BJ (cell line): Measurements from ENCODE around the gene MFN1. TPM values are rescaled to one million over a fixed set of nuclear protein-coding genes. Genes with fewer than 3 reads are reported as not detected.

Experiments used
- CTCF ChIA-PET: fragments of 350-600 bp; formaldehyde crosslinking; extraction: SDS; loops from one replicate; lab custom pipeline; 2021; ENCODE audit warnings: antibody characterized with exemption, inconsistent platforms; lab: Yijun Ruan, JAX
- POLR2A ChIA-PET: fragments of 300-600 bp; sonication (Branson Sonifier 250); formaldehyde crosslinking; extraction: SDS; loops from one replicate; lab custom pipeline; 2021; ENCODE audit warnings: antibody characterized with exemption; lab: Charles Lee
- DNase-seq: peaks from one replicate; pipeline ENCODE4 v3.0.0-alpha.2; 2011; ENCODE audit warnings: low read depth
- H3K27me3 ChIP-seq: 2 replicates; pipeline ENCODE4 v1.6.0; 2011; ENCODE audit warnings: low read length; ENCODE audit not compliant: control insufficient read depth, insufficient read depth
- H3K36me3 ChIP-seq: 2 replicates; pipeline ENCODE4 v1.5.1; 2011; ENCODE audit warnings: low read length; ENCODE audit not compliant: control insufficient read depth, insufficient read depth
- H3K4me3 ChIP-seq: 2 replicates; pipeline ENCODE4 v1.5.1; 2011; ENCODE audit warnings: low read depth, mild to moderate bottlenecking, control low read depth, low read length
- CTCF ChIP-seq: IDR thresholded peaks from 2 replicates; pipeline ENCODE4 v1.5.1; 2011; ENCODE audit warnings: low read depth, mild to moderate bottlenecking, control low read depth, inconsistent platforms, low read length, moderate library complexity; ENCODE audit not compliant: insufficient read depth
- polyA plus RNA-seq: library from polyadenylated mRNA; depleted of rRNA; stranded (reverse); fragments of >200 nt; gene quantifications from 2 replicates; pipeline ENCODE4 v1.2.3, GENCODE V29; 2011; rRNA removed

Gene MFN1
- polyA plus RNA-seq, 1 experiment = 13.4 TPM

GRCh38 chr3:179432451-179432850, 84.9 kb downstream of the MFN1 start:
- Histone ChIP-seq H3K27me3 (no peaks in the 10 kb centered on the region), H3K4me3 (no peak overlapping the region), H3K36me3 (no peaks in the 10 kb centered on the region)
- TF ChIP-seq CTCF = no peak
- ChIA-PET POLR2A (no interaction called here), CTCF (interaction anchor here (1.1 kb wide), 2 partner anchors 18 to 21 kb away, joined by 3 to 5 read pairs; partner anchors contain the start of gene GNB4)
- DNase-seq = no peak

- no peak for TF ChIP-seq CTCF
- no peak for DNase-seq
- ChIA-PET POLR2A (no interaction called here), CTCF (no interaction called here)
- no peaks in the 10 kb centered on the region for H3K27me3 ChIP-seq
- H3K36me3 ChIP-seq = no peaks in the 10 kb centered on the region
- H3K4me3 ChIP-seq = no peak overlapping the region
These were observed 89.0 kb downstream of the MFN1 start for GRCh38 chr3:179436517-179436916.

- CTCF ChIA-PET = no interaction called here
- TF ChIP-seq CTCF = no peak
- Histone ChIP-seq H3K4me3 (no peak overlapping the region), H3K36me3 (no peaks in the 10 kb centered on the region), H3K27me3 (no peaks in the 10 kb centered on the region)
- DNase-seq = no peak
- POLR2A ChIA-PET = no interaction called here
These were observed 91.3 kb downstream of the MFN1 start for GRCh38 chr3:179438841-179439240.

Other genes starting within 250 kb of the MFN1 start
- 5.5 and 13.2 TPM in 2 replicates for gene PIK3CA, start 199.4 kb upstream of the MFN1 start, polyA plus RNA-seq
- 0.83 and 1.3 TPM in 2 replicates for gene KCNMB3, start 96.6 kb upstream of the MFN1 start, polyA plus RNA-seq
- gene ZNF639, start 24.7 kb upstream of the MFN1 start, polyA plus RNA-seq = 9.6 and 13.8 TPM in 2 replicates
- 25.2 and 50.6 TPM in 2 replicates for gene GNB4, start 103.8 kb downstream of the MFN1 start, polyA plus RNA-seq
- 38.6 and 64.4 TPM in 2 replicates for gene ACTL6A, start 215.2 kb downstream of the MFN1 start, polyA plus RNA-seq